ENCODE data around the gene DES. TPM values are rescaled to one million over a fixed set of nuclear protein-coding genes. Genes with fewer than 3 reads are reported as not detected.

The DES gene
- total RNA-seq, 1 experiment from 2014 or later, result 1.6 TPM

GRCh38 chr2:219404291-219404910 lies 13.8 kb upstream of the DES start (continued):
- TF ChIP-seq STAT6 (CRISPR knock-in tag; conservative IDR thresholded peaks at IDR 0.05; ENCODE audit: low read depth) (no peak), ARID4B (CRISPR knock-in tag; IDR thresholded peaks at IDR 0.05; ENCODE audit: borderline replicate concordance) (no peak), ZNF263 (CRISPR knock-in tag; IDR thresholded peaks at IDR 0.05; ENCODE audit: low read depth) (no peak), ELF4 (CRISPR knock-in tag; IDR thresholded peaks at IDR 0.05; ENCODE audit: low read depth) (no peak)

- Mint-ChIP-seq H3K27ac (no peak overlapping the region), H3K4me3 (no peak overlapping the region), H3K4me1 (peaks cover 40% of the 10 kb centered on the region), H3K9me3 (no peaks in the 10 kb centered on the region), H3K27me3 (ENCODE audit: low read depth) (no peaks in the 10 kb centered on the region; the same call in 1 of the 2 replicates), H3K36me3 (no peaks in the 10 kb centered on the region)
- ChIA-PET CTCF (interaction anchor here (0.7 to 6.7 kb wide), 32 partner anchors 13 to 238 kb away, joined by 3 to 178 read pairs (median 15); partner anchors contain the start of genes DES, DNPEP, GMPPA and SPEG), POLR2A (interaction anchor here (1.0 to 1.4 kb wide), 2 partner anchors 17 to 94 kb away, joined by 5 to 7 read pairs; partner anchors contain the start of genes DNPEP and GMPPA)
- ATAC-seq, result peak; percentile 84
- TF ChIP-seq TP53 (CRISPR knock-in tag; IDR thresholded peaks at IDR 0.05) (no peak), USF2 (CRISPR knock-in tag; IDR thresholded peaks at IDR 0.05) (0 out of 2 replicates have a peak, but pooled peaks have one; percentile 4)
- peak; percentile 65 for DNase-seq (ENCODE audit: low spot score)
These were observed 13.2 kb upstream of the DES start for GRCh38 chr2:219404954-219405353.

GRCh38 chr2:219405451-219405850 lies 12.7 kb upstream of the DES start:
- Mint-ChIP-seq H3K9me3 (no peaks in the 10 kb centered on the region), H3K4me1 (peaks cover 35% of the 10 kb centered on the region), H3K36me3 (no peaks in the 10 kb centered on the region), H3K27me3 (ENCODE audit: low read depth) (no peaks in the 10 kb centered on the region; the same call in 1 of the 2 replicates), H3K27ac (no peak overlapping the region), H3K4me3 (no peak overlapping the region)
- POLR2A ChIA-PET, result interaction anchor here (1.0 to 1.4 kb wide), 2 partner anchors 18 to 93 kb away, joined by 5 to 7 read pairs; partner anchors contain the start of genes DNPEP and GMPPA
- peak; percentile 72 for ATAC-seq
- DNase-seq (ENCODE audit: low spot score), result peak; percentile 63
- TF ChIP-seq TP53 (CRISPR knock-in tag; IDR thresholded peaks at IDR 0.05) (0 out of 2 replicates have a peak, but pooled peaks have one; percentile 7), CBFB (CRISPR knock-in tag; IDR thresholded peaks at IDR 0.05; ENCODE audit: low read depth) (no peak), USF1 (CRISPR knock-in tag; IDR thresholded peaks at IDR 0.05) (no peak), NR1H2 (CRISPR knock-in tag; IDR thresholded peaks at IDR 0.05) (no peak), NR3C1 (CRISPR knock-in tag; conservative IDR thresholded peaks at IDR 0.05; ENCODE audit: low read depth) (no peak)
- CTCF ChIA-PET, result interaction anchor here (1.0 to 6.7 kb wide), 22 partner anchors 12 to 133 kb away, joined by 3 to 178 read pairs (median 22); partner anchors contain the start of genes DES, DNPEP, GMPPA and SPEG

All from WTC11 (cell line).